ENCODE results near the gene PCSK1. TPM values are rescaled to one million over a fixed set of nuclear protein-coding genes. Genes with fewer than 3 reads are reported as not detected.

Gene PCSK1
- total RNA-seq, result 100 to 1,000 TPM in 1 of 8 experiments, 10 to 100 TPM in 3, 1 to 10 TPM in 1, under 1 TPM in 3; 0.38 to 101 (median 15.4) TPM

DNA sequence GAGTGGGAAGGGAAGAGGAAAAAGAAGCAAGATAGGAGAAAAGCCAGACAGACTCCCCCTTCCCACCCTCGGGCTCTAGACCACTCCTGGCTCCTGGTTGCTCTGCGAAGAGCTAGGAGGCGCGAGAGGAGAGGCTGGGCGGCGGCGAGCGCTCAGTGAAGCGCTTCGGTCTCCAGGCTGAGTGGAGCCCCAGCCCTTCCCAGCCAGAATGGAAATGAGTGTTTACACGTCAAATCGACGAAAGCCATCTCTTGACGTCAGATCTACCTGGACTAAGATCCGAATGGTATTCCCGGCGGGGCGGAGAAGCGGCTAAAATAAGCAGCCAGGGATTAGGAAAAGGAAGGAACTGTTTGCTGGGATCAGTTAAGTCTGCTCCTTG lies at the start of gene PCSK1:
Gene PCSK1 (minus strand): TSS at position 183 of the 382 bp plus-strand sequence. CDS start 206 bp downstream, outside the sequence.
- peak within 1 kb of the TSS; percentile 40 to 62 (median 58) for H3K4me3 ChIP-seq
- in situ Hi-C loops (cut with MboI; ENCODE audit: low pct_unique_long_range_greater_than_20kb in 2 of 9, low sequenced_read_pairs in 9 of 9, unreplicated experiment in 9 of 9), result loop anchor here in 1 of 9 experiments (25.0 kb wide), 1 partner anchor 154 kb away; no protein-coding TSS in a partner anchor
- 0 to 7% (median 0%) methylated on average over 1 to 11 of the region's 19 CpGs; no CpG with 5 or more reads in 4 of the 10 experiments for WGBS, 10 experiments
- H3K4me1 ChIP-seq (replicated peaks in 1 of 2), result peaks cover 4 to 35% of the 10 kb centered on the region in 2 donors
- H3K27ac ChIP-seq, result peak within 1 kb of the TSS in 1 of 2 donors; percentile 68
- ATAC-seq (replicated peaks in 6 of 8), result peak in 5 of 8 experiments; percentile 68 to 75 (median 70)

- Histone ChIP-seq H3K4me1 (replicated peaks in 1 of 2) (peaks cover 21 to 47% of the 10 kb centered on the region in 2 donors), H3K4me3 (no peak overlapping the region), H3K27ac (peak overlapping the region in 1 of 2 donors; percentile 49)
- WGBS, 10 experiments, result 0 to 60% (median 0%) methylated on average over 1 of the region's 1 CpG; no CpG with 5 or more reads in 3 of the 10 experiments
- ATAC-seq (replicated peaks in 6 of 8), result peak in 5 of 8 experiments; percentile 94 to 97 (median 96)
- in situ Hi-C loops (cut with MboI; ENCODE audit: low pct_unique_long_range_greater_than_20kb in 2 of 9, low sequenced_read_pairs in 9 of 9, unreplicated experiment in 9 of 9), result no loop called here
Measured at GRCh38 chr5:96481867-96482266, 48.8 kb upstream of the PCSK1 start.

GRCh38 chr5:96481009-96481786 lies 48.1 kb upstream of the PCSK1 start:
- no peak overlapping the region for H3K4me3 ChIP-seq
- ATAC-seq (replicated peaks in 6 of 8), result peak in 6 of 8 experiments; percentile 8 to 80 (median 60)
- H3K4me1 ChIP-seq (replicated peaks in 1 of 2), result peaks cover 21 to 47% of the 10 kb centered on the region in 2 donors
- in situ Hi-C loops (cut with MboI; ENCODE audit: low pct_unique_long_range_greater_than_20kb in 2 of 9, low sequenced_read_pairs in 9 of 9, unreplicated experiment in 9 of 9), result no loop called here
- peak overlapping the region in 1 of 2 donors; percentile 61 for H3K27ac ChIP-seq

GRCh38 chr5:96478983-96479382 lies 45.9 kb upstream of the PCSK1 start:
- Histone ChIP-seq H3K4me1 (replicated peaks in 1 of 2) (peaks cover 21 to 47% of the 10 kb centered on the region in 2 donors), H3K27ac (no peak overlapping the region), H3K4me3 (no peak overlapping the region)
- WGBS, 10 experiments, result 38 to 83% (median 63%) methylated on average over 1 of the region's 1 CpG; no CpG with 5 or more reads in 6 of the 10 experiments
- ATAC-seq (replicated peaks in 6 of 8), result no peak
- in situ Hi-C loops (cut with MboI; ENCODE audit: low pct_unique_long_range_greater_than_20kb in 2 of 9, low sequenced_read_pairs in 9 of 9, unreplicated experiment in 9 of 9), result no loop called here

DNA sequence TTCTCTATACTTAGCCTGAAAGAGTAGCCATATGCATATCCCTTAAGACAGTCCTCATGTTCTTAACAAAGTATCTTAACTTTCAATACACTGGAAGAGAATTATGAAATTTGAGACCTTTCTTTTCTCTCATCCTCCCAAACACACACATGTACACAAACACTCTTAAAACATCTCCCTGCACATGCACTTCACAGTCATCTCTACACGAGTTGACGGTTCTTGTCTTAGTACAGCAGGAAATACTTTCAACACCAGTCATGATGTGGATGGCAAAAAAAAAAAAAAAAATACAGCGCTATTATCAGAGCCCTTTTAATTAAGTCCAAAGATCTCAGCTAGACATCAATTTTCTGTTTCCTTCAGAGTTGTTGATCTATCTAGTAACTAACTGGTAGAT lies 43.6 kb upstream of the PCSK1 start:
- in situ Hi-C loops (cut with MboI; ENCODE audit: low pct_unique_long_range_greater_than_20kb in 2 of 9, low sequenced_read_pairs in 9 of 9, unreplicated experiment in 9 of 9), result no loop called here
- H3K4me3 ChIP-seq, result no peak overlapping the region
- WGBS, 10 experiments, result 0 to 100% (median 53%) methylated on average over 1 to 3 of the region's 3 CpGs; no CpG with 5 or more reads in 3 of the 10 experiments
- H3K27ac ChIP-seq, result no peak overlapping the region
- H3K4me1 ChIP-seq (replicated peaks in 1 of 2), result peaks cover 11 to 29% of the 10 kb centered on the region in 2 donors
- no peak for ATAC-seq (replicated peaks in 6 of 8)

DNA sequence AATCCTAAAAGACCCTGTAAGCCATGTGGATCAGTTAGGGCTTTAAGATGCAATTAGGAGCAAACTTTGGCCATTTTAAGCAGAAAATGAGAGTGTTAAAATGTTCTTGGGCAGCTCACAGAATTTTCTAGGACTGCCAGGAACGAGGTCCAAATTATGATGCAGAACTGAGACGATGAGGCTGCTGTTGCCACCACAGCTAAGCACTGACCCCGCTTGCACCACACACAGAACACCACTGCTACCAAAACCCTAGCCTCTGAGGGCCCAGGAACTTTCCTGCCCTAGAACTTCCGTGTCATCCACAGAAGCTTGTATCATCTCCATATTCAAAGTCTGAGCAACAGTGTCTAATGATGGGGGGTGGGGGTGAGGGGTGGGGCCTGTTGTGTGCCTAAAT lies 41.0 kb upstream of the PCSK1 start:
- peaks cover 0 to 21% of the 10 kb centered on the region in 2 donors for H3K4me1 ChIP-seq (replicated peaks in 1 of 2)

GRCh38 chr5:96473155-96473554 lies 40.1 kb upstream of the PCSK1 start:
- Histone ChIP-seq H3K4me3 (no peak overlapping the region), H3K27ac (no peak overlapping the region), H3K4me1 (replicated peaks in 1 of 2) (peaks cover 0 to 22% of the 10 kb centered on the region in 2 donors)
- ATAC-seq (replicated peaks in 6 of 8), result no peak
- 43 to 100% (median 71%) methylated on average over 1 of the region's 1 CpG; no CpG with 5 or more reads in 4 of the 10 experiments for WGBS, 10 experiments
- in situ Hi-C loops (cut with MboI; ENCODE audit: low pct_unique_long_range_greater_than_20kb in 2 of 9, low sequenced_read_pairs in 9 of 9, unreplicated experiment in 9 of 9), result no loop called here

More for the DNA sequence above, 41.0 kb upstream of the PCSK1 start:
- WGBS, 10 experiments, result 13 to 100% (median 50%) methylated on average over 1 to 3 of the region's 4 CpGs; no CpG with 5 or more reads in 2 of the 10 experiments
- in situ Hi-C loops (cut with MboI; ENCODE audit: low pct_unique_long_range_greater_than_20kb in 2 of 9, low sequenced_read_pairs in 9 of 9, unreplicated experiment in 9 of 9), result no loop called here
- H3K27ac ChIP-seq, result no peak overlapping the region
- H3K4me3 ChIP-seq, result no peak overlapping the region
- peak in 1 of 8 experiments; percentile 38 for ATAC-seq (replicated peaks in 6 of 8)

- ATAC-seq (replicated peaks in 6 of 8), result peak in 1 of 8 experiments; percentile 44
- Histone ChIP-seq H3K4me1 (replicated peaks in 1 of 2) (peaks cover 0 to 15% of the 10 kb centered on the region in 2 donors), H3K4me3 (no peak overlapping the region), H3K27ac (no peak overlapping the region)
- 67 to 100% (median 95%) methylated on average over 1 of the region's 1 CpG; no CpG with 5 or more reads in 4 of the 10 experiments for WGBS, 10 experiments
- in situ Hi-C loops (cut with MboI; ENCODE audit: low pct_unique_long_range_greater_than_20kb in 2 of 9, low sequenced_read_pairs in 9 of 9, unreplicated experiment in 9 of 9), result no loop called here
Measured at GRCh38 chr5:96470785-96471184, 37.7 kb upstream of the PCSK1 start.

- WGBS, 10 experiments, result 46 to 94% (median 80%) methylated on average over 2 to 5 of the region's 5 CpGs; no CpG with 5 or more reads in 1 of the 10 experiments
- no peak overlapping the region for H3K27ac ChIP-seq
- H3K4me3 ChIP-seq, result no peak overlapping the region
- ATAC-seq (replicated peaks in 6 of 8), result peak in 4 of 8 experiments; percentile 21 to 47 (median 32)
- in situ Hi-C loops (cut with MboI; ENCODE audit: low pct_unique_long_range_greater_than_20kb in 2 of 9, low sequenced_read_pairs in 9 of 9, unreplicated experiment in 9 of 9), result no loop called here
- peaks cover 0 to 15% of the 10 kb centered on the region in 2 donors for H3K4me1 ChIP-seq (replicated peaks in 1 of 2)
Measured at GRCh38 chr5:96468956-96469355, 35.9 kb upstream of the PCSK1 start.

- Histone ChIP-seq H3K27ac (no peak overlapping the region), H3K4me1 (replicated peaks in 1 of 2) (no peaks in the 10 kb centered on the region), H3K4me3 (no peak overlapping the region)
- in situ Hi-C loops (cut with MboI; ENCODE audit: low pct_unique_long_range_greater_than_20kb in 2 of 9, low sequenced_read_pairs in 9 of 9, unreplicated experiment in 9 of 9), result no loop called here
- ATAC-seq (replicated peaks in 6 of 8), result no peak
- WGBS, 10 experiments, result 75 to 100% (median 92%) methylated on average over 1 to 2 of the region's 2 CpGs; no CpG with 5 or more reads in 1 of the 10 experiments
Measured at GRCh38 chr5:96463091-96463490, 30.0 kb upstream of the PCSK1 start.

DNA sequence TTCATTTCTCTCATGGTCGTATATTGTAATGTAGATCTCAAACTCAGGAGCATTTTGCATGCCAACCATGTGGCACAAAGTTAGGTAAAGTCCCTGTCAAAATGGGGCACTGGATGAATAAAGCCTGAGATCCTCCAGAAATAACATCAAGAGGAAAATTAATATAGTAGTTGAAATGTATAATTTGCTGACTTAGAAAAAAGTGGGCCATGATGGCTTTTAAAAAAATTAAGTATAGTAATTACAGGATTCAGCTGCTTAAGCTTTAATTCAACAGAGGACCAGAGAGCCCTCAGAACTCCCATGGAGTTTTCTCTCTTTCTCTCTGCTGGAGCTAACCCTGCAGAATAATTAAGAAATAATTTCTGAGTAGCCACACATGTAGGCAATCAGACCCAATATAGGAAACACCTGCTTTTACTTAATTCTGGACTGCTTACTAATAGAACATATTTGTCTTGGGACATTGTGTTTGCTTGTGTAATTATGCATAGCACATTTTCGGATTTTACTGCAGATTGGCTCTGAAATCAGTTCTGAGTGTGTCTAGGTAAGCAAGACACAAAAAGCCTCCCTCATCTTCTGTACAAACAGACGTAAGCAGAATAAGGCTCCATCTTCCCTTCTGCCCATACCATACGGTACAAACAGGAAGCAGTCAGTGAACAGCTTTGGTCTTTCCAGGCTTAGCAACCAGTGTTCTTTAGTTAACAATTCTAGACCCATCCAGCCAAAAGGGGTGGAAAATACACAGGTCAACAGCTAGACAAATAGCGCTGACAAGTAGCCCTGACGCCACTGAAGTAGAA lies 26.5 kb upstream of the PCSK1 start:
- Histone ChIP-seq H3K27ac (no peak overlapping the region), H3K4me3 (no peak overlapping the region), H3K4me1 (replicated peaks in 1 of 2) (peaks cover 0 to 2% of the 10 kb centered on the region in 2 donors)
- in situ Hi-C loops (cut with MboI; ENCODE audit: low pct_unique_long_range_greater_than_20kb in 2 of 9, low sequenced_read_pairs in 9 of 9, unreplicated experiment in 9 of 9), result no loop called here
- ATAC-seq (replicated peaks in 6 of 8), result no peak
- WGBS, 10 experiments, result 38 to 90% (median 76%) methylated on average over 2 to 6 of the region's 6 CpGs; no CpG with 5 or more reads in 1 of the 10 experiments

DNA sequence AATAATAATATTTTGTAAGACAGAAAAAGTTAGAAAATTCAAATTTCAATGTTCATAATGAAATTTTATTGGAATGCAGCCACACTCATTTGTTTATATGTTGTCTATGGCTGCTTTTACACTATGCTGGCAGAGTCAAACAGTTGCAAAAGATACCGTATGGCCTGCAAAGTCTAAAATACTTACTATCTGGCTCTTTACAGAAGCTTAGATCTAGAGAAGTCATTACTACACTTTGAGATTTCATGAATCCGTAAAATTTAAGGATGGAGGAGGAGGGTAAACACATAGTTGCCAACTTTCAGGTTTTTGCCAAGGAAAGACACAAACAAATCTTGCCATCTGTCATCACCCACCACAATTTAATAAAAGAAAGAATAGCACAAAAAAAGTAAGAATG lies 25.1 kb upstream of the PCSK1 start:
- no peak overlapping the region for H3K27ac ChIP-seq
- WGBS, 10 experiments, result 13 to 100% (median 88%) methylated on average over 1 to 2 of the region's 2 CpGs; no CpG with 5 or more reads in 1 of the 10 experiments
- H3K4me3 ChIP-seq, result no peak overlapping the region
- ATAC-seq (replicated peaks in 6 of 8), result no peak
- H3K4me1 ChIP-seq (replicated peaks in 1 of 2), result peaks cover 0 to 2% of the 10 kb centered on the region in 2 donors
- in situ Hi-C loops (cut with MboI; ENCODE audit: low pct_unique_long_range_greater_than_20kb in 2 of 9, low sequenced_read_pairs in 9 of 9, unreplicated experiment in 9 of 9), result no loop called here

- no peak overlapping the region for H3K4me3 ChIP-seq
- in situ Hi-C loops (cut with MboI; ENCODE audit: low pct_unique_long_range_greater_than_20kb in 2 of 9, low sequenced_read_pairs in 9 of 9, unreplicated experiment in 9 of 9), result no loop called here
- ATAC-seq (replicated peaks in 6 of 8), result no peak
- 20 to 100% (median 70%) methylated on average over 1 to 4 of the region's 4 CpGs for WGBS, 10 experiments
- no peak overlapping the region for H3K27ac ChIP-seq
- H3K4me1 ChIP-seq (replicated peaks in 1 of 2), result peaks cover 0 to 2% of the 10 kb centered on the region in 2 donors
Measured at GRCh38 chr5:96455789-96456188, 22.7 kb upstream of the PCSK1 start.
